H1 (cell line): ENCODE measurements around the gene YBX2. TPM values are rescaled to one million over a fixed set of nuclear protein-coding genes. Genes with fewer than 3 reads are reported as not detected.

Source experiments
- CHD7 ChIP-seq: fragments of 300-600 bp; sonication (generic); IDR thresholded peaks from 2 replicates; pipeline ENCODE4 v1.7.1; 2012; ENCODE audit warnings: low read length, moderate library complexity, mild to moderate bottlenecking, inconsistent platforms; ENCODE audit not compliant: insufficient replicate concordance
- GABPA ChIP-seq: IDR thresholded peaks from 2 replicates; pipeline ENCODE4 v1.6.1; 2011; ENCODE audit warnings: mild to moderate bottlenecking, low read length, moderate library complexity, borderline replicate concordance; ENCODE audit not compliant: insufficient read depth
- ZNF274 ChIP-seq: IDR thresholded peaks from 2 replicates; pipeline ENCODE4 v1.7.0; 2012; ENCODE audit warnings: low read length, borderline replicate concordance; ENCODE audit errors: extremely low read depth
- polyA plus RNA-seq, 7 experiments: library from polyadenylated mRNA; depleted of rRNA in 3 of 7; stranded (reverse) in 5 of 7; unstranded in 2 of 7; fragments of >200 nt in 5 of 7; fragments of 200-250 nt in 2 of 7; gene quantifications; 1 replicate in 5 of 7; 2 replicates in 1 of 7; 4 replicates in 1 of 7; pipeline versions ENCODE4 v1.2.1 to v1.2.3, GENCODE V29; 2011 to 2013; ENCODE audit warnings: missing spikeins in 2 of 7, mixed read lengths in 2 of 7
- total RNA-seq: library from RNA; stranded (reverse); fragmentation: NEBNext Ultra II Directional; extraction: Animal tissue kit (Norgen Biotek cat#: 25700); gene quantifications from 2 replicates; pipeline ENCODE4 v1.2.1, GENCODE V29; 2021

YBX2 gene
- total and polyA plus RNA-seq, 2 of the 8 experiments (the other 6 are each of a cell fraction or from before 2014, with no cell fraction given) = 19.2 to 30.5 TPM

- TF ChIP-seq CHD7 = no peak
- peak; percentile 71; the same call in 1 of the 2 replicates for TF ChIP-seq GABPA
- no peak for TF ChIP-seq ZNF274
These were observed 29.4 kb upstream of the YBX2 start (continued) for GRCh38 chr17:7323731-7324437.
